Forelimb muscle (tissue), 1 donor: ENCODE data around the gene ITPKB. TPM values are rescaled to one million over a fixed set of nuclear protein-coding genes. Genes with fewer than 3 reads are reported as not detected.

Source experiments
- DNase-seq: peaks from one replicate; pipeline ENCODE4 v3.0.0-alpha.2; 2013; ENCODE audit warnings: low read depth
- polyA plus RNA-seq: library from polyadenylated mRNA; unstranded; fragments of 120-200 nt; gene quantifications from one replicate; pipeline ENCODE4 v1.2.1, GENCODE V29; 2013; ENCODE audit not compliant: insufficient read length

The ITPKB gene
- polyA plus RNA-seq, 1 donor, result 18.9 TPM

- no peak for DNase-seq
Observed at GRCh38 chr1:226706684-226707083, 32.4 kb downstream of the ITPKB start.

GRCh38 chr1:226704169-226704937, 34.7 kb downstream of the ITPKB start:
- no peak for DNase-seq

DNA sequence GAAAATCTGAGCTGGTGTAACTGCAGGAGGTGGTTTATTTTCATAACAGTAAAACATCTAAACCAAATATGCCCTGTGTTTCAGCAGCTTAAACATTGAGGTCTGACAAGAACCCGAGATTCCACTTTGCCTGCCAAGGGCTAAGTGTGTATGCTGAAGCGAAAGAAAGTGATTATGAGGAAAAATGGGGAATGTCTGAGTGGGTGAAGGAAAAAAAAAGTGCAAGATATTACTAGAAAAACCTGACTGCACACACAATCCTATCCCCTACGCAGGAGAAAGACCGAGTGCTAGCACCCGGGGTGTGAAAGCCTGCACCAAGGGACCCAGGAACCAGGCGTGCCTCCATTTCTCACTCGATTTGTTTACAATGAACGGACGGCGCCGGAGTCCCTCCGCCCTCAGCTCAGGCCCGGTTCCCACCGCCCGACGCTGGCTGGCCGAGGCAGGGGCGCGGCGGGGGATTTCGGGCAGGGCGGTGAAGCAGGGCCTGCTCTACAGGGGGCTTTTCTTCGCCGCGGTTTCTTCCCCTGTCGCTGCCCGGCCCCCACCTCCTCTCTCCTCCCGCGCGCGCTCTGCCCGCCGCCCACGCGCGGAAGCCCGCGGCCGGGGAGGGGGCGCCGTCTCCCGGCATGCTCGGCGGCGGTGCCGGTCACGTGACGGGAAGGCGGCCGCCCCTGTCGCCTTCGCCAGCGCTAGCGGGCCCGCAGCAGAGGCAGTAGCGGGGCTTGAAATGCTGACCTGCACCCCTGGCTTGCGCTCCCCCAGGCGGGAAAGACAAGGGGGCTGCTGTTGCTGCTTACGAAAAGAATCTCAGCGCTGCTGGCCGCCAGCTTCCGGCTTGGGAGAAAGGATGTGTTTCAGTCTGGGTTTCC, 35.9 kb downstream of the ITPKB start:
- no peak for DNase-seq

DNA sequence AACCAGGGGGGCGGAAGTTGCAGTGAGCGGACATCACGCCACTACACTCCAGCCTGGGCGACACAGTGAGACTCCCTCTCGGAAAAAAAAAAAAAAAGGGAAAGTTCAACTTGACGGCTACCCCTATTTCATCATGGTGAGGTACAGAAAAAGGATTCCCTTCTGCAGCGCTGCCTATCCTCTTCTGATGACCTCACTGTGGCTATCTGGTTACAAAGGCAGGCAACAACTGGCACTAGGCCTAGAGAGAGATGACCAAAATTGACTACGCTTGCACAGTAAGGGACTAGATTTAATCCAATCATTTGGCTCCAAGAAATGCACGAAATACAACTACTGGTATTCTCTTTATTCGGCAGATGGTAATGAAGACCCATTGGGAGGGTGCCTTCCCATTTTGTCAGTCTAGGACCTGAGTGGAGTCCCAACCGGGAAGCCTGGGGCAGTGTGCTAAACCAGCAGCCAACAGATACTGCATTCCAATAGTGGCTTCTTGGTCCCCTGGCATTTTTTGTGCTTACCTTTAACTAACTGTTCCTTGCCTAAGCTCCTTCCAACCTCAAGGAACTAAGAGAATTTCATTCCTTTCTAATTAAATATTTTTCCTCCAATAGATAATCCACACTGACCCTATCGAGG, 36.6 kb downstream of the ITPKB start:
- DNase-seq, result no peak

DNA sequence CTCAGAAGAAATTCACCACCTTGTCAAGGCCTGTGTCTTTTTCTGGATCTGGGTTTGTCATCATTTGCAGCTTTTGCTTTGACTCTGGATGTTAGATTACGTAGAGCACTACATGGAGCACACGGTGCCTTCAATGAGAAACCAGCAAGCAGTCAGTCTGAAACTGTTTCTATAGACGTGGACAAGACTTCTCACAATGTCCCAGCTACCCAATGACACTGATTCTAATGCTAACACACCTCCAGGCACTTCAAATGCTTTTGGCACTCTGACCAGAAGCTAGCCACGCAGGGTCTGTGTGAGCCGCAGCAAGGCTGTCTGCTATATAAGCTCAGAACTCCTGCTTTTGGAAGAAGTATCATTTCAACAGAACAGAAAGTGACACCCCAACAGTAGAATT, 38.2 kb downstream of the ITPKB start:
- no peak for DNase-seq

DNA sequence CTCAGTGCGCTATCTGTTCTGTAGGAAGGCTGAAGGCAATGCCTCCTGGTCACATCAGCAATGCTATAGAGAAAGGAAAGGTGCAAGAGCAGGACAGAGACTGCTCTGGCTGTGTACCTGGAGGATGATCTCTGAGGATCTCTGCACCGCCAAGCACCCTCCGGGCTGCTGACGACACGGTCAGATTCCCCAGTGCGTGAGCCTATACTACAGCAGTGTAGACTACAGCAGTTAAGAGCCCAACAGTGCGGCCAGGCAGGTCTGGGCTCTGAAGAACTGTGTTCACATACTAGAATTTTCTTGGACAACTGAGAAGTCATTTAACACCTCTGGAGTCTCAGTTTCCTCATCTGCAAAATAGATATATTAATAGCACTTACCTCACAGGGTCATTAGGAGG, 39.9 kb downstream of the ITPKB start:
- DNase-seq, result no peak

GRCh38 chr1:226698659-226699058, 40.4 kb downstream of the ITPKB start:
- no peak for DNase-seq

GRCh38 chr1:226697929-226698544, 41.0 kb downstream of the ITPKB start:
- DNase-seq, result no peak

- DNase-seq, result no peak
Observed at GRCh38 chr1:226697151-226697928, 41.7 kb downstream of the ITPKB start.

GRCh38 chr1:226696547-226696946, 42.5 kb downstream of the ITPKB start:
- no peak for DNase-seq

- DNase-seq, result no peak
Observed at GRCh38 chr1:226695335-226695900, 43.7 kb downstream of the ITPKB start.

- DNase-seq, result no peak
Observed at GRCh38 chr1:226692823-226693222, 46.3 kb downstream of the ITPKB start.

- no peak for DNase-seq
Observed at GRCh38 chr1:226692051-226692792, 46.9 kb downstream of the ITPKB start.

- DNase-seq, result no peak
Observed at GRCh38 chr1:226691247-226691646, 47.8 kb downstream of the ITPKB start.

DNA sequence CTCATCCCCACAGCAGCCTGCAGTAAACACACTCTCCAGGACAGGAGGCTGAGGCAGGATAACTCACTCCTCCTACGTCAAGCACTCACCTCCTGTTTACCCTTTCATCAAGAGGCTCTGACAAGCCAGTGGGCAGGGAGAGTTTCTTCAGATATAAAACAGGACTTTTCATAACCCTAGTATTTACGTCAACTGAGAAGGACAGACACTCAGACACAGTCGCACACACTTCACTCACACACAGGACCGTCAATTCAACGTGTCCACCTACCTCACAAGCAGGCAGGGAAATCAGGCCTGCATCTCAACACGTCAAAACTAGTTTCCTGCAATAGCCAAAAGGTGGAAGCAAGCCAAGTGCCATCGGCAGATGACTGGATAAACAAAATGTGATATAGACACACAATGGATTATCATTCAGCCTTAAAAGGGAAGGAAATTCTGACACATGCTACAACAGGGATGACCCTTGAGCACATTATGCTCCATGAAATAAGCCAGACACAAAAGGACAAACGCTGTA, 48.6 kb downstream of the ITPKB start:
- no peak for DNase-seq

GRCh38 chr1:226688808-226689207, 50.3 kb downstream of the ITPKB start:
- DNase-seq, result no peak

GRCh38 chr1:226688056-226688748, 50.9 kb downstream of the ITPKB start:
- no peak for DNase-seq

GRCh38 chr1:226687426-226687825, 51.7 kb downstream of the ITPKB start:
- no peak for DNase-seq
